ENCODE measurements around the gene PLA2G6. TPM values are rescaled to one million over a fixed set of nuclear protein-coding genes. Genes with fewer than 3 reads are reported as not detected.

PLA2G6 gene
- total and polyA plus RNA-seq, 2 of the 4 experiments (the other 2 are of a cell fraction) = 6.1 to 10.3 TPM

DNA sequence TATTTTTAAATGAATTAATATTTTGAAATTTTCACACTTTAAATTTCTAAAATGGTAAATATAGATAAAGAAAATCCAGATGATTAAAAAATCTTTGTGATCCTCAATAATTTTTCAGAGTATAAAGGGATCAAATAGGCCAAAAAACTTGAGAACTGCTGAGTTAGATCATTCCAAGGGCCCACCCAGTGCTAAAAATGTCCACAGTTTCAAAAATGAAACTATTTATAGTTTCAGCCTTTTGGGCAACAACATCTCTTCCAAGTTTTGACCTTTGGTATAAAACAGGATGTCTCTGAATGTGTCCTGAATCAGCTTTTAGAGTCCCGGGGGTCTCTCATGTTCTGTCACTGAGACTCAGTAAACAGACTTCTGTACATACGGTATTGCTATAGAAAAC, 50.2 kb downstream of the PLA2G6 start:
- Histone ChIP-seq H3K9ac (ENCODE audit: low read depth, low read length) (no peak overlapping the region), H2AK9ac (replicated peaks; ENCODE audit: low read depth, low read length, poor library complexity) (no peak overlapping the region), H3K79me1 (ENCODE audit: low read depth in 1 of 2, low read length in 2 of 2) (no peaks in the 10 kb centered on the region), H2BK120ac (ENCODE audit: low read depth, low read length) (no peak overlapping the region), H2BK20ac (ENCODE audit: low read depth, low read length) (no peak overlapping the region), H3K27me3 (ENCODE audit: control insufficient read depth, insufficient read depth, low read length) (no peaks in the 10 kb centered on the region), H2BK5ac (ENCODE audit: low read depth, low read length, poor library complexity, severe bottlenecking) (no peak overlapping the region), H3K27ac (ENCODE audit: insufficient read depth, low read length) (no peak overlapping the region), H2AK5ac (ENCODE audit: low read depth, low read length) (no peak overlapping the region), H4K5ac (ENCODE audit: low read depth, low read length) (no peak overlapping the region), H3K36me3 (ENCODE audit: control insufficient read depth, insufficient read depth, low read length) (no peaks in the 10 kb centered on the region), H4K20me1 (ENCODE audit: insufficient read depth, low read length) (no peaks in the 10 kb centered on the region), H3K23ac (ENCODE audit: low read depth, low read length) (no peak overlapping the region), H3K4me3 (ENCODE audit: insufficient read depth, low read depth, low read length) (no peak overlapping the region), H4K91ac (ENCODE audit: insufficient read depth, low read depth, low read length) (no peak overlapping the region), H2AFZ (replicated peaks; ENCODE audit: low read length, poor library complexity) (no peak overlapping the region), H3K4ac (ENCODE audit: low read depth, low read length) (no peak overlapping the region), H4K8ac (ENCODE audit: low read depth in 2 of 2, low read length in 2 of 2) (no peak overlapping the region), H2BK15ac (ENCODE audit: low read depth, low read length) (no peak overlapping the region), H3K9me1 (ENCODE audit: insufficient read depth, low read length) (peaks cover 2% of the 10 kb centered on the region; the same call in 1 of the 2 replicates), H3K18ac (ENCODE audit: low read depth, low read length) (no peak overlapping the region), H3K9me3 (ENCODE audit: control insufficient read depth, insufficient read depth, low read length) (no peaks in the 10 kb centered on the region), H3K56ac (ENCODE audit: extremely low read depth, insufficient read depth, low read length) (no peak overlapping the region), H3K4me1 (ENCODE audit: control insufficient read depth, insufficient read depth, low read length) (peaks cover 2% of the 10 kb centered on the region), H3K4me2 (ENCODE audit: low read depth, low read length) (no peak overlapping the region), H3K14ac (replicated peaks; ENCODE audit: low read depth, low read length) (no peak overlapping the region)
- dilution Hi-C loops (cut with HindIII; ENCODE audit: low sequenced_read_pairs, unreplicated experiment) (no loop called here), in situ Hi-C loops (cut with MboI; ENCODE audit: low sequenced_read_pairs) (no loop called here), intact Hi-C loops (cut with micrococcal nuclease) (no loop called here)
- 53% methylated on average over 2 of the region's 2 CpGs; no CpG with 5 or more reads in 1 of the 2 experiments for WGBS, 2 experiments (ENCODE audit: extremely low coverage in 2 of 2, insufficient read length in 1 of 2)
- ATAC-seq (ENCODE audit: low read depth) = no peak
- ChIA-PET POLR2A (ENCODE audit: unreplicated experiment) (no interaction called here), CTCF (no interaction called here)
- no peak for TF ChIP-seq CHD1 (IDR thresholded peaks at IDR 0.05; ENCODE audit: low read depth, low read length)
- TF ChIP-seq MXI1 (IDR thresholded peaks at IDR 0.05; ENCODE audit: borderline replicate concordance, low read depth, low read length) = no peak
- TF ChIP-seq SMC3 (IDR thresholded peaks at IDR 0.05; ENCODE audit: low read depth, low read length) = no peak
- TF ChIP-seq FOS (IDR thresholded peaks at IDR 0.05; ENCODE audit: low read depth, low read length) = no peak
- TF ChIP-seq RCOR1 (IDR thresholded peaks at IDR 0.05; ENCODE audit: insufficient replicate concordance, low read length) = no peak
- TF ChIP-seq RFX5 (IDR thresholded peaks at IDR 0.05; ENCODE audit: low read depth, low read length) = no peak
- no peak for TF ChIP-seq USF2 (IDR thresholded peaks at IDR 0.05; ENCODE audit: low read depth, low read length)
- no peak for TF ChIP-seq NFE2L2 (IDR thresholded peaks at IDR 0.05; ENCODE audit: low read depth, low read length)
- TF ChIP-seq CEBPB (IDR thresholded peaks at IDR 0.05; ENCODE audit: low read depth, low read length) = no peak
- TF ChIP-seq, protein P1, sequence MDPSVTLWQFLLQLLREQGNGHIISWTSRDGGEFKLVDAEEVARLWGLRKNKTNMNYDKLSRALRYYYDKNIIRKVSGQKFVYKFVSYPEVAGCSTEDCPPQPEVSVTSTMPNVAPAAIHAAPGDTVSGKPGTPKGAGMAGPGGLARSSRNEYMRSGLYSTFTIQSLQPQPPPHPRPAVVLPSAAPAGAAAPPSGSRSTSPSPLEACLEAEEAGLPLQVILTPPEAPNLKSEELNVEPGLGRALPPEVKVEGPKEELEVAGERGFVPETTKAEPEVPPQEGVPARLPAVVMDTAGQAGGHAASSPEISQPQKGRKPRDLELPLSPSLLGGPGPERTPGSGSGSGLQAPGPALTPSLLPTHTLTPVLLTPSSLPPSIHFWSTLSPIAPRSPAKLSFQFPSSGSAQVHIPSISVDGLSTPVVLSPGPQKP (IDR thresholded peaks at IDR 0.05; ENCODE audit: borderline replicate concordance, low read depth, low read length) = no peak
- no peak for TF ChIP-seq BHLHE40 (IDR thresholded peaks at IDR 0.05; ENCODE audit: low read depth, low read length)
- no peak for TF ChIP-seq MAZ (IDR thresholded peaks at IDR 0.05; ENCODE audit: borderline replicate concordance, low read depth, low read length)
- DNase-seq = no peak
- no TSS peak for BruUV-seq (replicated peaks)

All from IMR-90 (cell line).